ENCODE results near the gene PCCA.

PCCA gene

GRCh38 chr13:100436099-100436498 lies 347.2 kb downstream of the PCCA start:
- no peak for DNase-seq

- no peak for DNase-seq
These were observed 349.3 kb downstream of the PCCA start for GRCh38 chr13:100438059-100438788.

- no peak for DNase-seq
These were observed 350.5 kb downstream of the PCCA start for GRCh38 chr13:100439247-100439970.

- DNase-seq, result no peak
These were observed 352.0 kb downstream of the PCCA start for GRCh38 chr13:100440751-100441425.

- no peak for DNase-seq
These were observed 353.4 kb downstream of the PCCA start for GRCh38 chr13:100442095-100442832.

DNA sequence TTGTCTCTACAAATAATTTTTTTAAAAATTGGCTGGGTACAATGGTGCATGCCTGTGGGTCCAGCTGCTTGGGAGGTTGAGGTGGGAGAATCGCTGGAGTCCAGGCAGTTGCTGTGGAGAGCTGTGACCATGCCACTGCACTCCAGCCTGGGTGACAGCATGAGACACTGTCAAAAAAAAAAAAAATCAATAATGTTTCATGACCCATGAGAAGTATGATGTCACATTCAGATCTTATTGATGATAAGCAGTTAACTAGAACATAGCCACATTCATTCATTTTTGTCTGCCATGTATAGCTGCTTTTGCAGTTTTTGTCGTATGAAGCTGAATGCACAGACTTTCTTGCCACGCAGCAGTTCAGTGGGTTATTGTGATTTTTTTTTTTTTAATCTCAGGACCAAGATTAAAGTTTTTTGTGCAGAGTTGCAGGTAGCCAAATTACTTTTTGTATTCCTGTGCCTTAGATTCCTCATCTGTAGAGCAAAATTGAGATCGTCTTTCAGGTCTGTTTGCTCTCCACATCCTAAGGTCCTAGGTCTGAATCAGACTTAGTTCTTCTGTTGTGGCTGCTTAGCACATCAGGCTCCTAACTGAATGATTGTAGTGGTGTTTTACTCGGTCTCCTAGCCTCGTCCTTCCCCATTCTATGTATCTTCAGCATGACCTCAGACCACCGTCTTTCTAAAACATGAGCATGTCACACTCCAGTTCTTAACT lies 354.5 kb downstream of the PCCA start:
- no peak for DNase-seq

DNA sequence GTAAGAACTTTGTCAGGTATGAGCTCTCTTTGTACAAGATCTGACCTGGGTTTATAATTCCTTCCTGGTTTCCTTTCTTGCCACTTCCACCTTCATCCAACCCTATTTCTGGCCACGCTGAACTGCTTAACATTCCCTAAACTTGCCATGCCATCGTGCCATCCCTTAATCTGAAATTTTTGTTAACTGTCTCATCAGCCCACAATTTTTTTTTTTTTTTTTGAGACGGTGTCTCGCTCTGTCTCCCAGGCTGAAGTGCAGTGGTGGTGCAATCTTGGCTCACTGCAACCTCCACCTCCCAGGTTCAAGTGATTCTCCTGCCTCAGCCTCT lies 355.1 kb downstream of the PCCA start:
- DNase-seq, result no peak

GRCh38 chr13:100447831-100448230 lies 358.9 kb downstream of the PCCA start:
- no peak for DNase-seq

DNA sequence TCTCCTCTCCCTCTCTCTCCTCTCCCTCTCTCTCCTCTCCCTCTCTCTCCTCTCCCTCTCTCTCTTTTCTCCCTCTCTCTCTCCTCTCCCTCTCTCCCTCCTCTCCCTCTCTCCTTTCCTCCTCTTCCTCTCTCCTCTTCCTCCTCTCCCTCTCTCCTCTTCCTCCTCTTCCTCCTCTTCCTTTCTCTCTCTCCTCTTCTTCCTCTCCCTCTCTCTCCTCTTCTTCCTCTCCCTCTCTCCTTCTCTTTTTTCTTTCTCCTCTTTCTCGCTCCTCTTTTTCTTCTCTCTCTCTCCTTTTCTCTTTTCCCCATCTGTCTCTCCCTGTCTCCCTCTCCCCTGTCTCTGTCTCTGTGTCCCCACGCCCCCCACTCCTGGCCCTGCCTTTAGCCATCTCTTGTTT lies 363.0 kb downstream of the PCCA start:
- DNase-seq, result no peak

DNA sequence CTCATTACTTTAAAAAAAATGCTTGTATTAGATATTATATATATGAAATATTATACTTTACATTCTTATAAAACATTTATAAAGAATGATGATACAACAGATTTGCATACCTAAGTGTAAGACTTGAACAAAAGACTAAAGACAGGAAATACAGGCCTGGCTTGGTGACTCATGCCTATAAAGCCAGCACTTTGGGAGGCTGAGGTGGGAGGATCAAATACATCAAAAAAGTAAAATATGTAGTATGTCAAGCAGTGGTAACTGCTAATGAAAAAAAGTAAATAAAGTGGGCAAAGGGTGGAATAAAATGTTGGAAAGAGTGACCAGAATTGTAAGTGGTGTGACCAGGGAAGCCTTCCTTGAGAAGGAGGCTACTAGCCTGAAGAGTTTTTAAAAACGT lies 366.0 kb downstream of the PCCA start:
- no peak for DNase-seq

GRCh38 chr13:100458673-100459072 lies 369.8 kb downstream of the PCCA start:
- no peak for DNase-seq

- DNase-seq, result no peak
These were observed 370.9 kb downstream of the PCCA start for GRCh38 chr13:100459747-100460146.

- DNase-seq, result no peak
These were observed 371.4 kb downstream of the PCCA start for GRCh38 chr13:100460266-100460665.

DNA sequence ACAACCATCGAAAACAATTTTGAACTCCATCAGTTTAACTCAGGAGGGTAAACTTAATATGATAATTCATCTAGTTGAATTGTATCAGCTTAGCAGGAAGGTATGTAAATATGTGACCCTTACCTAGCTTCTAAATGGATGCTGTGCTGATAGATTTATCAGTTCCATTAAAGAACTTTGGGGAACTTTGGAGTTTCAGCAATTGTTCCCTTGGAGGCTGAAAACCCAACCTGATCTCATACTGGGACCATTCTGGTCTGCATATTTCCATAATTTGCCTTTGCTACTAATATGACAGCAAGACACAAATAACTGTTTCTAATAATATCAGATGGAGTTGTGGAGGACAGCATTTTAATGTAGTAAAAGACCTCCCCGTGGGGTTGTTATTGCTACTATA lies 371.9 kb downstream of the PCCA start:
- no peak for DNase-seq

GRCh38 chr13:100461309-100462030 lies 372.6 kb downstream of the PCCA start:
- no peak for DNase-seq

- no peak for DNase-seq
These were observed 375.1 kb downstream of the PCCA start for GRCh38 chr13:100464006-100464405.

DNA sequence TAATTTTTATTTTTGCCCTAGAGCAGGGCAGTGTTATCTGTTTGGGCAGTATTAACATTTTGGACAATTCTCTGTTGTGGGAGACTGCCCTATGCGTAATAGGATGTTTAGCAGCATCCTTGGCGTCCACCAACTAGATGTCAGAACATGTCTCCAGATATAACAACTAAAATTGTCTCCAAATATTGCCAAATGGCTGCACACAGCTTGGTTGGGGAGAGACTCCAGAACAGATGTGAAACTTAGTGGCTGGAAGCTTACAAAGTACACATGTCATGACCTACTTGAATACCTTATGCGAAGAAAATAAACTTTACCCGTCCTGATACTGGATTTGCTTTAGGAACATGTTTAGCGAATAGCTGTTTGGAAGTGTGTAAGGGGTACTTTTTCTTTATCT lies 376.7 kb downstream of the PCCA start:
- DNase-seq, result no peak

DNA sequence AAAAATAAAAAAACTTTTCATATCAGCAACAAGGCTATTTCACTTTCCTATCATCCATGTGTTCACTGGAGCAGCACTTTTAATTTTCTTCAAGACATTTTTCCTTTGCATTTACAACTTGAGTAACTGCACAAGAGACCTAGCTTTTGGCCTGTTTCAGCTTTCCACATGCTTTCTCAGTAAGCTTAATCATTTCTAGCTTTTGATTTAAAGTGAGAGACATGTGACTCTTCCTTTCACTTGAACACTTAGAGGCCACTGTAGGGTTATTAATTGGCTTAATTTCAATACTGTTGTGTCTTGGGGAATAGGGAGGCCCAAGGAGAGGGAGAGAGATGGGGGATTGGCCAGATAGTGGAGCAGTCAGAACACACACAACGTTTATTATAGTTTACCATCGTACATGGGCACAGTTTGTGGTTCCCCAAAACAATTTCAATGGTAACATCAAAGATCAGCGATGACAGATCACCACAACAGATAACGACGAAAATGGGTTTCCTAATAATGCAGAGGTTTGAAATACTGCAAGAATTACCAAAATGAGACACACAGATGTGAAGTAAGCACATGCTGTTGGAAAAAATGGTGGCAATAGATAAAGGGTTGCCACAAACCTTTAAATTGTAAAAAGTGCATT lies 382.1 kb downstream of the PCCA start:
- DNase-seq, result no peak

- no peak for DNase-seq
These were observed 384.2 kb downstream of the PCCA start for GRCh38 chr13:100473087-100473486.

DNA sequence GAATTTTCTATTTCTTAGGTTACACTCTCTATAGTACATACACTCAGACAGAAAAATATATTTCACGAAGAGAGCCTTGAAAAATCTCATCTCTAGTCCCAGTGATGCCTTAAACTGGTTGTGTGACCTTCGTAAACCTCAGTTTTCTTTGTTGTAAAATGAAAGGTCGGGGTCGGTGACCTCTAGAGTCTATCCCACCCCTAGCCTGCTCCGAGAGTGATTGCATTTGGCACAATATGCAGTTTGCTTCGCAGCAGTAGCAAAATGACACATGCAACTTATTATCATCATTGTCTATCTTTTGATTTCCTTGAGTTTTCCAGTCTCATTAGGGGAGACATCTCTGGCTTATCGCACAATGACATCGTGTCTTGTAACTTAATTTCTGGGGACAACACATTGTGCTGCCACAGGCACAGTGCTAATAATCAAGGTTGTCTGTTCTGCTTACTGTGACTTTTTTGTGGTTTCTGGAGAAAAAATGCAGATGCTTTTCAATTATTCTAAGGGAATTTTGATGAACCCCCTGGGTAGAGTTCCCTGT lies 384.7 kb downstream of the PCCA start:
- no peak for DNase-seq

GRCh38 chr13:100476963-100477362 lies 388.1 kb downstream of the PCCA start:
- no peak for DNase-seq
